ENCODE results near the gene STUB1. TPM values are rescaled to one million over a fixed set of nuclear protein-coding genes. Genes with fewer than 3 reads are reported as not detected.

The STUB1 gene
- total and polyA plus RNA-seq, 10 of the 15 experiments (the other 5 are each of a cell fraction or from before 2014, with no cell fraction given): 4.2 to 136 (median 67.1) TPM

DNA sequence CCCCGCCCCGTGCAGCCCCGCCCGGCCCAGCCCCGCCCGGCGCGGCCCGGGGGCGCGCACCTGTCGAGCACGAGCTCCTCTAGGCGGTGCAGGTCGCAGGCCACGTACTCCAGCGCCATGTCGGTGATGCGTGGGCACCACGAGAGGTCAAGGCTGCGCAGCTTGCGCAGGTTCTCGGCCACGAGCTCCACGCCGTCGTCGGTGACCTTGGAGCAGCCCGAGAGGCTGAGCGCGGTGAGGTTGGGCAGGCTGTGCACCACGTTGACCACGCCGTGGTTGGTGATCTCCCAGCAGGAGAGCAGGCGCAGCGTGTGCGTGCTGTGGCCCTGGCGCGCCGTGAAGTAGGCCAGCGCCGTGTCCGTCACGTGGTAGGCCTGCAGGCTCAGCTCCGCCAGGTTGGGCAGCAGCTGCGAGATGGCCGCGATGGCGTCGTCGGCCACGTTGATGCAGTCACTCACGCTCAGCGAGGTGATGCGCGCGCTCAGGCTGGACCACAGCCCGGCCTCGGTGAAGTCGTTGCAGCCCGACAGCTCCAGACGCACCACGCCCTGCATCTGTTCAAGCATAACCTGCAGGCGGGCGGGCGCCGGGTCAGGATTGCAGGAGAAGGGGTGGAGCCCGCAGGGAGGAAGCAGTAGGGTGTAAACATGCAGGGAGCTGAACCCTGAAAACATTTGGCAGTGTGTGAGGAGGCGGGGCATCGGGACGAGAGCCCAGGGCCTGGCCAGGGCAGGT, 15.3 kb downstream of the STUB1 start:
- H3K4me1 ChIP-seq (ENCODE audit: control insufficient read depth, insufficient read depth, low read length): peaks cover 7% of the 10 kb centered on the region
- RAD21 ChIA-PET (ENCODE audit: unreplicated experiment): interaction anchor here (0.9 kb wide), 1 partner anchor 25 kb away, joined by 3 read pairs; no protein-coding TSS in a partner anchor
- H3K79me2 ChIP-seq (ENCODE audit: control insufficient read depth, insufficient read depth, low read length): no peaks in the 10 kb centered on the region
- peak overlapping the region; percentile 53; the same call in 1 of the 2 replicates for H3K4me3 ChIP-seq
- H3K36me3 ChIP-seq (ENCODE audit: control insufficient read depth in 2 of 2, insufficient read depth in 2 of 2, low read length in 1 of 2): no peaks in the 10 kb centered on the region
- no peak overlapping the region for H3K9ac ChIP-seq (ENCODE audit: control insufficient read depth, insufficient read depth, low read length)
- H4K20me1 ChIP-seq (ENCODE audit: control insufficient read depth, insufficient read depth): no peaks in the 10 kb centered on the region
- CTCF ChIA-PET: interaction anchor here (0.6 to 1.6 kb wide), 6 partner anchors 14 to 365 kb away, joined by 3 to 5 read pairs (median 3); no protein-coding TSS in a partner anchor
- H3K27ac ChIP-seq (ENCODE audit: control insufficient read depth, insufficient read depth): no peak overlapping the region
- no TSS peak for BruUV-seq (replicated peaks)
- H3K27me3 ChIP-seq (replicated peaks in 1 of 2; ENCODE audit: control insufficient read depth in 2 of 2, insufficient read depth in 2 of 2, low read length in 1 of 2): peaks cover 2 to 6% of the 10 kb centered on the region in 2 experiments; a peak in 3 of 4 replicates
- peak; percentile 82 for ATAC-seq
- DNase-seq (ENCODE audit: low read depth, low spot score): no peak
- in situ Hi-C loops (cut with MboI): no loop called here
- no peaks in the 10 kb centered on the region; the same call in 2 of the 3 replicates for H3K9me3 ChIP-seq (replicated peaks; ENCODE audit: control insufficient read depth, insufficient read depth, low read length)
- SMC1A ChIA-PET (ENCODE audit: uncharacterized antibody, unreplicated experiment): no interaction called here
- peak overlapping the region; percentile 88 for H3K4me2 ChIP-seq (ENCODE audit: control insufficient read depth, insufficient read depth)
- no peak for FAIRE-seq
- WGBS (ENCODE audit: insufficient coverage, insufficient replicate concordance, low lambda C conversion rate, missing lambda C conversion rate): 2% methylated on average over 69 of the region's 71 CpGs
- POLR2A ChIA-PET: interaction anchor here (0.7 to 2.0 kb wide), 6 partner anchors 11 to 59 kb away, joined by 3 to 7 read pairs (median 4); partner anchors contain the start of genes ANTKMT, HAGHL, JMJD8 and METRN
- peak overlapping the region; percentile 89 for H2AFZ ChIP-seq (ENCODE audit: control insufficient read depth, low read depth, low read length)
- intact Hi-C loops (cut with micrococcal nuclease; ENCODE audit: unreplicated experiment): no loop called here
- TF ChIP-seq SIN3A (IDR thresholded peaks at IDR 0.05; ENCODE audit: low read depth, low read length) (0 out of 2 replicates have a peak, but pooled peaks have one; percentile 27), ZNF207 (IDR thresholded peaks at IDR 0.05; ENCODE audit: borderline replicate concordance) (0 out of 2 replicates have a peak, but pooled peaks have one; percentile 49), IKZF1 (conservative IDR thresholded peaks at IDR 0.05) (peak; percentile 73), BACH1 (IDR thresholded peaks at IDR 0.05; ENCODE audit: borderline replicate concordance) (peak; percentile 83), KAT2A (conservative IDR thresholded peaks at IDR 0.05; ENCODE audit: control insufficient read depth, low read depth, low read length) (no peak), SMARCA5 (IDR thresholded peaks at IDR 0.05) (0 out of 2 replicates have a peak, but pooled peaks have one; percentile 44), RB1 (IDR thresholded peaks at IDR 0.05; ENCODE audit: borderline replicate concordance) (0 out of 2 replicates have a peak, but pooled peaks have one; percentile 21), POLR2A (IDR thresholded peaks at IDR 0.05; ENCODE audit: low read depth, low read length) (peak; percentile 86), GATAD2B (conservative IDR thresholded peaks at IDR 0.05; ENCODE audit: low read depth) (peak; percentile 77; the same call in 1 of the 2 replicates), NR2C1 (IDR thresholded peaks at IDR 0.05) (peak; percentile 61), HDAC6 (IDR thresholded peaks at IDR 0.05; ENCODE audit: unreplicated experiment) (no peak), ASH2L (IDR thresholded peaks at IDR 0.05; ENCODE audit: borderline replicate concordance, low read depth) (no peak), DPF2 (IDR thresholded peaks at IDR 0.05) (peak; percentile 79), FOXK2 (IDR thresholded peaks at IDR 0.05) (no peak; the same call in 1 of the 2 replicates), NR2F1 (conservative IDR thresholded peaks at IDR 0.05) (peak; percentile 94), NRF1 (conservative IDR thresholded peaks at IDR 0.05; ENCODE audit: low read depth, low read length) (0 out of 2 replicates have a peak, but pooled peaks have one; percentile 19), LARP7 (IDR thresholded peaks at IDR 0.05) (peak; percentile 90), POLR2AphosphoS2 (IDR thresholded peaks at IDR 0.05; ENCODE audit: low read depth, low read length) (0 out of 2 replicates have a peak, but pooled peaks have one; percentile 31)
- TF ChIP-seq, protein P1, sequence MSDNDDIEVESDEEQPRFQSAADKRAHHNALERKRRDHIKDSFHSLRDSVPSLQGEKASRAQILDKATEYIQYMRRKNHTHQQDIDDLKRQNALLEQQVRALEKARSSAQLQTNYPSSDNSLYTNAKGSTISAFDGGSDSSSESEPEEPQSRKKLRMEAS (IDR thresholded peaks at IDR 0.05; ENCODE audit: low read depth, low read length): no peak; the same call in none of the 2 replicates
- TF ChIP-seq, protein P2, sequence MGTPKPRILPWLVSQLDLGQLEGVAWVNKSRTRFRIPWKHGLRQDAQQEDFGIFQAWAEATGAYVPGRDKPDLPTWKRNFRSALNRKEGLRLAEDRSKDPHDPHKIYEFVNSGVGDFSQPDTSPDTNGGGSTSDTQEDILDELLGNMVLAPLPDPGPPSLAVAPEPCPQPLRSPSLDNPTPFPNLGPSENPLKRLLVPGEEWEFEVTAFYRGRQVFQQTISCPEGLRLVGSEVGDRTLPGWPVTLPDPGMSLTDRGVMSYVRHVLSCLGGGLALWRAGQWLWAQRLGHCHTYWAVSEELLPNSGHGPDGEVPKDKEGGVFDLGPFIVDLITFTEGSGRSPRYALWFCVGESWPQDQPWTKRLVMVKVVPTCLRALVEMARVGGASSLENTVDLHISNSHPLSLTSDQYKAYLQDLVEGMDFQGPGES (IDR thresholded peaks at IDR 0.05): no peak
- TF ChIP-seq, protein P3, sequence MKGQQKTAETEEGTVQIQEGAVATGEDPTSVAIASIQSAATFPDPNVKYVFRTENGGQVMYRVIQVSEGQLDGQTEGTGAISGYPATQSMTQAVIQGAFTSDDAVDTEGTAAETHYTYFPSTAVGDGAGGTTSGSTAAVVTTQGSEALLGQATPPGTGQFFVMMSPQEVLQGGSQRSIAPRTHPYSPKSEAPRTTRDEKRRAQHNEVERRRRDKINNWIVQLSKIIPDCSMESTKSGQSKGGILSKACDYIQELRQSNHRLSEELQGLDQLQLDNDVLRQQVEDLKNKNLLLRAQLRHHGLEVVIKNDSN (IDR thresholded peaks at IDR 0.05; ENCODE audit: borderline replicate concordance, extremely low read length, insufficient read depth, low read depth, low read length): peak; percentile 78
- TF ChIP-seq, protein P4, sequence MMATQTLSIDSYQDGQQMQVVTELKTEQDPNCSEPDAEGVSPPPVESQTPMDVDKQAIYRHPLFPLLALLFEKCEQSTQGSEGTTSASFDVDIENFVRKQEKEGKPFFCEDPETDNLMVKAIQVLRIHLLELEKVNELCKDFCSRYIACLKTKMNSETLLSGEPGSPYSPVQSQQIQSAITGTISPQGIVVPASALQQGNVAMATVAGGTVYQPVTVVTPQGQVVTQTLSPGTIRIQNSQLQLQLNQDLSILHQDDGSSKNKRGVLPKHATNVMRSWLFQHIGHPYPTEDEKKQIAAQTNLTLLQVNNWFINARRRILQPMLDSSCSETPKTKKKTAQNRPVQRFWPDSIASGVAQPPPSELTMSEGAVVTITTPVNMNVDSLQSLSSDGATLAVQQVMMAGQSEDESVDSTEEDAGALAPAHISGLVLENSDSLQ (IDR thresholded peaks at IDR 0.05): peak; percentile 79
